HG03045 (cell line): Measurements from ENCODE around the gene SIL1.
"Not testable (repeated sequence)": the region's sequence is repeated elsewhere in the genome, so short reads cannot be mapped to it uniquely, and the experiment has no call there.

Experiments
- ATAC-seq: cut with Tn5 transposase; IDR thresholded peaks from one replicate; pipeline ENCODE4 v1.9.1; 2021; ENCODE audit warnings: mild to moderate bottlenecking, moderate library complexity; ENCODE audit not compliant: unreplicated experiment

The SIL1 gene

DNA sequence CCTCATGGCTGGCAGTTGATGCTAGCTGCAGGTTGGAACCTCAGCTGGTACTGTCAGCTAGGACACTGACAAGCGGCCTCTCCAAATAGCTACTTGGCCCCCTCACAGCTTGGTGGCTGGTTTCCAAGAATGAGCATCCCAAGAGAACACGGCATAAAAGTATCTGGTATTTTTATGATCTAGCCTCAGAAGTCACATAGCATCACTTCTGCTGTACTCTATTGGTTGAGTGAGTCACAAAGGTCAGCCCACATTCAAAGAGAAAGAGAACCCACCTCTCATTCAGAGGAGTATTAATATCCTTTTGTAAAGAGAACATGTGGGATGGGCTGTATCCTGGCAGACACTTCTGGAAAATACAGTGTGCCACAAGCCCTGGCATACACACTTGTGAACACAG, 6.0 kb upstream of the SIL1 start:
- ATAC-seq = no peak

GRCh38 chr5:139199321-139199720, 1.2 kb upstream of the SIL1 start:
- ATAC-seq = no peak

GRCh38 chr5:139196296-139196956, 1.7 kb downstream of the SIL1 start:
- ATAC-seq = no peak

GRCh38 chr5:139194486-139194885, 3.7 kb downstream of the SIL1 start:
- ATAC-seq = no peak

DNA sequence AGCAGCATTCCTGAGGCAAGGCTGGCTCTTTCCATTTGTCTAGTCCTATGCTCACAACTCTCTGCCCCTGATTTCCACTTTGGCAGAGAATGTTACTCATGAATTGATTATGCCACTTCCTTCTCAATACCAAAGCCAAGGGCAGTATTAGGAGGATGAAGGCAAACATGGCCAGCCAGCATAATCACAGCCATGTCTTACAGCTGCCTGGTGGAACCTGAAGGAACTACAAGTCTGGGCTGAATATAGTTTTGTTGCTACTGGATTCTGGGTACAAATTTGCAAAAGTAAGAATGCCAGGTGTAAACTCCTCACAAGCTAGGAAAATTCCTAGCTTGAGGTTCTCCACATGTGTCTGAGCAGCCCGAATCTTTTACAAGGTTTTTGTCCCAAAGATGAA, 4.2 kb downstream of the SIL1 start:
- ATAC-seq = no peak

DNA sequence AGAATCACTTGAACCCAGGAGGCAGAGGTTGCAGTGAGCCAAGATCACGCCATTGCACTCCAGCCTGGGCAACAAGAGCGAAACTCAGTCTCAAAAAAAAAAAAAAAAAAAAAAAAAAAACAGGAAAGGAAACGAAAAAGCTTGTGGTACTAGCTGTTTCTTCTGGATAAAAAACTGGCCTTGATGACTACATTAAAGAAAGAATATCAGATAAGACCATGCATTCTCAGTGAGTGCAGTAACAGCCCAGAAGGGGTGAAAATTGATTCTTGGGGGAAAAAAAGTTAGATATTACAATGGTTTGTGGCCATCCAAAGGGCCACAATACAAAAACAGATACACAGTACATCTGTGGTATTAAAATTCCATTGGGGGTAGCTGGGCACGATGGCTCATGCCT, 5.3 kb downstream of the SIL1 start:
- ATAC-seq = not testable (repeated sequence)

DNA sequence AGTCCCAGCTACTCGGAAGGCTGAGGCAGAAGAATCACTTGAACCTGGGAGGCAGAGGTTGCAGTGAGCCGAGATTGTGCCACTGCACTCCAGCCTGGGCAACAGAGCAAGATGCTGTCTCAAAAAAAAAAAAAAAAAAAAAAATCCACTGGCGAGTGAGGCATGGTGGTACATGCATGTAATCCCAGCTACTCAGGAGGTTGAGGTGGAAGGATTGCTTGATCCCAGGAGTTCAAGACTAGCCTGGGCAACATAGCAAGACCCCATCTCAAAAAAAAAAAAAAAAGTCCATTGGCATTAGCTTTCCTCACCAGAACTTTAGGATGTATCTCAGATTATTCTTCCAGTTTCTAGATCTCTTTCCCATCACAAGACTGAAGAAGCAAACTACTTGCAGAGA, 6.2 kb downstream of the SIL1 start:
- not testable (repeated sequence) for ATAC-seq

DNA sequence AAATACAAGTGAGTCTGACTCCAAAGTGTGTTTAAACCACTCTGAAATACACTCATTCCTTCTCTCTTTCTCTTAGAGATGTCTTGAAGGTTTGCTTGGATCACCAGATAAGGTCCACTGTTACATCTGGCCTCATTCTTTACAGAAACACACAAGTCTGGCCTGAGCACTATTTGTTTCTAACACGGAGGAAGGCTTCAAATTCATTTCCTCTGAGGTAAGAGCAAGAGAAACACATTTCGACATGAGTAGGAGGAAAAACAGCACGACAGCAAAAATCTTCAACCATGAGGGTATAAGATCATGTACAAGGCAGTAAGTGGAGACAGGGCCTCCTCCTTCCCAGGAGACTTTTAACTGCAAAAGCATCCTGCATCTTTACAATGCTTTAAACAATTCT, 8.0 kb downstream of the SIL1 start:
- ATAC-seq = no peak

GRCh38 chr5:139188558-139189270, 9.5 kb downstream of the SIL1 start:
- ATAC-seq = no peak

GRCh38 chr5:139186752-139187326, 11.3 kb downstream of the SIL1 start:
- ATAC-seq = no peak

GRCh38 chr5:139186261-139186660, 11.9 kb downstream of the SIL1 start:
- ATAC-seq = no peak

- no peak for ATAC-seq
These were observed 12.6 kb downstream of the SIL1 start for GRCh38 chr5:139185589-139185988.

- ATAC-seq = no peak
These were observed 14.7 kb downstream of the SIL1 start for GRCh38 chr5:139183502-139183901.

DNA sequence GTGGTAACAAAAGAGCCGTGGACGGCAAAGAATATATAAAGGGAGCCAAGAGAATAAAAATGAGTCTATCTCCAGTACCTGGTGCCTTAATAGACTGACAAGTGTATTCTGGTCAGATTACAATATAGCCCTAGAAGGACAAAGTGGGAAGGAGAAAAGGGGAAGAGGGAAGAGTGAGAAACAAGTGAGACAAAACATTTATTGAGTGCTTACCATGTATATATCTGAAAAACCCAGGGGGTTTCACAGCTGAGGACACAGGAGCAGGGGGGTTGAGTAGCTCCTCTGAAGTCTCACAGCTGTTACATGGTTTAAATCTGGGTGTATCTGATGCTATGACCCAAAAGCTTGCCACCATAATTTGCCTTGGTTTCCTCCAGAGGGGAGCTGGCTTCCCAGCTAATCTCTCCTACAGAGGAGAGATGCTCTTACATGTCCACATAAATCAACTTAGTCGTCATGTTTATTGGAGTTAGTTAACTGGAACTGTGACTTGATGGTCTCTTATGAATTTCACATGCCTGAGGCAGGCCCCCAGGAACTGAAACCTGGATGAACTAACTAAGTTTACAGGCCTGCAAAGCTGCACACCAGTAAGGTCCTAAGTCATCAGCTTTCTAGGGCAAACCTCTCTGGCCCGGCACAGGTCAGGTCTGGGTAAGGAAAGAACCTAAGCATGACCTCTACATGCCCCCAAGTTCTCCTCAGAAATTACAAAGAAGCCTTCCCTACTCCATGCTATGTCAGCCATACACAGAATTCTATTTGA, 15.5 kb downstream of the SIL1 start:
- no peak for ATAC-seq

GRCh38 chr5:139181835-139182452, 16.2 kb downstream of the SIL1 start:
- ATAC-seq = no peak

DNA sequence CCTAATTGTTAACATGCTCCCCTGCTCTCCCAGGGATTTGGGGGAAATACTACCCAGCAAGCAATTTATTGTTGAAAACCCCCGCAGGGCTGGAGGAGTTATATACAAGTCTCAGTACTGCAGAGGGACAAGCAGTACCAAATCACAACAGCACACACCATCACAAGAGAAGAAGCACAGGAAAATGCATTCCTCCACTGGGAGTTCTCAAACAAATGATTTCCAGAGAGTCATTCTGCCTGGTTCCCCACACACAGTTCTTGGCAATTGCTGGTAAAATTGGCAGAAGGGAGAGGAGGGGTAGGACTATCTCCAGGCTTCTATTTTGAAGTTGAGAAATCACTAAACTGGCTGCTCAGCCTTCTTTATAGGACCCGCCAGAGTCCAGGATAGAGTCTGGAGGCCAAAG, 16.8 kb downstream of the SIL1 start:
- ATAC-seq = no peak

DNA sequence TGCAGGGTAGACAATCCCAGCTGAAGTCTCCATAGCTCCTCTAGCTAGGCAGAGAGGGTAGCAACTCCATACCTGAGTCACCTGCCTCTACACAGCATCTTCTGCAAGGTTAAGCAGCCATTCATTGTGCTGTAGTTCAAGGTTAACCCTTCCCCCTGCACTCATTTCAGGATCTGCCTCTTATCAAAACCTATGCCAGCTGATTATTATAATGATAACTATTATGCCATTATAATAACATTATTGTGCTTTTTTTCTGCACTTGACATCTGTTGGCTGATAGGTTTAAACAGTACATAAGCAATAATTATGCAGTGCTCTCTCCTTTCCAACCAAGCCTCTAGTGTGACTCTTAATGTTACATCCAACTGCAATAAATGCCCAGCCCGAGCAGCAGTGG, 17.3 kb downstream of the SIL1 start:
- ATAC-seq = no peak

GRCh38 chr5:139179778-139180513, 18.2 kb downstream of the SIL1 start:
- not testable (repeated sequence) for ATAC-seq

DNA sequence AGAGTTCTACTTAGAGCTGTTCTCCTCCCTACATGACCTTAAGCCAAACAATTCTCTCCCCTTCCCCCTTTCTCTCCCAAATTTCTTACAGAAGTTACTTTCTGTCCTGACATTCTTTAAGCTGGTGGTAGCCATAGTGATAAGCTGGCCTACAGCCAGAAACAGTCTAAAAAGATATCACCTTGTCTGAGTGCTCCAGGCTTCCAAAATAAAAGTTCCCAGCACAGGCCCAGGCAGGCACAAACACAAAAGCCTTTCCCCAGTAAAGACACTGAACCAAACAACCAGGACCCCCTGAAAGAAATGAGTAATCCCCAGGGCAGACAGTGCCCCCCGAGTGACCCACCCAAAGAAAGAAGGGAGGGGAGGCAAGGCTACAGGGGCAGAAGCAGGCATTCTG, 19.2 kb downstream of the SIL1 start:
- ATAC-seq = no peak

DNA sequence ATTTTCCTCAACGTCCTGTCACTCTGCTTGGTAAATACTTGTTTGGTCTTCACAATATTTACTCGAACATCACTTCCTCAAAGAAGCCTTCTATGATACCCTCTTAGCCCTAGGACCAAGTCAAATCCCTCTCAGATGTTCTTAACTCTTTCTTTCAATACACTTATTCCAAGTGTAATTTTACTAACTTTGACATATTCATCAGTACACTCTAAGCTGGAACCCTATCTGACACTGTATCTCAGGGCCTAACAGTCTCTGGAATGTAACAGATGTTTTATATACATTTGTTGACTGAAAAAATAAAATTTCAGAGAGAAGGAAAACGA, 19.6 kb downstream of the SIL1 start:
- no peak for ATAC-seq
